ENCODE data around the gene TNFRSF13B.

Gene TNFRSF13B

DNA sequence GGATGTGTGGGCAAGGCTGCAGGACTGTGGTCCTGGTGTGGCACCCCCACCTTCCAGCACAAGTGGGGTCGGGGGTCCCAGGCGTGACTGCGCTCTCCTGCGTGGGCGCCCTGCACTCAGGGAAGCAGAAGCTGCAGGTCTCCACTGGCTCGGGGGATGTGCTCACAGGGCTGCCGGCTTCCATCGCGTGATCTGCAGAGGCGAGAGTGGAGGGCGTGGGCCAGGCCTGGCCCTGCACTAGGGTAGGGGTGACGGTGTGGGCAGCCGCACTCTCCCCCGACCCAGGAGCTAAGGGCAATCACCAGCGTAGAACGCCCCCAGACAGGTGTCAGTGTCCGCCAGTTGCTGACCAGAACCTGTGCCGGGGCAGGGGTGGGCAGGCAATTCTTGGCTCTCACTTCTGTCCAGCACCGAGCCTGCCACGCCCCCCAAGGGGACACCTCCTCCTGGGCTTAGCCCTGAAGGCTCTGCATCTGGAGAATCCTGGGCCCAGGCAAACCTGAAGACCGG, 32.3 kb downstream of the TNFRSF13B start:
- peaks cover 5% of the 10 kb centered on the region for H3K4me1 ChIP-seq (ENCODE audit: insufficient read depth, low read length, severe bottlenecking)
- H3K4me3 ChIP-seq (ENCODE audit: low read depth, low read length, poor library complexity, severe bottlenecking) = no peak overlapping the region
- H3K4me2 ChIP-seq (ENCODE audit: low read length) = no peak overlapping the region
- H3K36me3 ChIP-seq (ENCODE audit: insufficient read depth, low read length) = peaks cover 8% of the 10 kb centered on the region
- no peaks in the 10 kb centered on the region for H3K9me3 ChIP-seq (ENCODE audit: low read length)
- no peaks in the 10 kb centered on the region for H3F3A ChIP-seq (ENCODE audit: insufficient read depth, low read length)
- no peaks in the 10 kb centered on the region for H4K20me1 ChIP-seq (ENCODE audit: insufficient read depth, low read length)
- H3K27me3 ChIP-seq (ENCODE audit: insufficient read depth, low read length) = no peaks in the 10 kb centered on the region
- TF ChIP-seq CTCF (IDR thresholded peaks at IDR 0.05; ENCODE audit: low read length) = no peak
- TF ChIP-seq EZH2 (IDR thresholded peaks at IDR 0.05; ENCODE audit: borderline replicate concordance, low read length) = no peak
- no peak overlapping the region for H3K9ac ChIP-seq (ENCODE audit: low read length)
- no peaks in the 10 kb centered on the region for H3K79me2 ChIP-seq (ENCODE audit: insufficient read depth, low read length)
- no peak overlapping the region for H3K27ac ChIP-seq (ENCODE audit: low read depth, low read length, poor library complexity, severe bottlenecking)
- no peak overlapping the region for H2AFZ ChIP-seq (ENCODE audit: low read length)
- H3K9me2 ChIP-seq (ENCODE audit: low read depth, low read length) = no peaks in the 10 kb centered on the region

DNA sequence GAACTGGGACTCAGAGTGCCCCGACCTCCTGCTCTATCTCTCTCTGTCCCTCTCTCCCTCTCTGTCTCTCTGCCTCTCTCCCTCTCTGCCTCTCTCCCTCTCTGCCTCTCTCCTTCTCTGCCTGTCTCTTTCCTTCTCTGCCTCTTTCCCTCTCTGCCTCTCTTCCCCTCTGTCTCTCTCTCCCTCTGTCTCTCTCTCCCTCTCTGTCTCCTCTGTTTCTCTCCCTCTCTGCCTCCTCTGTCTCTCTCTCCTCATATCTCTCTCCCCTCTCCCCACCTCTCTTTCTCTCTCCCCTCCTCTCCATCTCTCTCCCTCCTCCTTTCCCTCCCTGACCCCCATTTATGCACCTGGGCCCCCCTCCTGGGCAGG, 32.7 kb downstream of the TNFRSF13B start:
- no peaks in the 10 kb centered on the region for H3K27me3 ChIP-seq (ENCODE audit: insufficient read depth, low read length)
- H3K9me2 ChIP-seq (ENCODE audit: low read depth, low read length) = no peaks in the 10 kb centered on the region
- H3K4me3 ChIP-seq (ENCODE audit: low read depth, low read length, poor library complexity, severe bottlenecking) = no peak overlapping the region
- TF ChIP-seq EZH2 (IDR thresholded peaks at IDR 0.05; ENCODE audit: borderline replicate concordance, low read length) = no peak
- TF ChIP-seq CTCF (IDR thresholded peaks at IDR 0.05; ENCODE audit: low read length) = no peak
- no peak overlapping the region for H3K4me2 ChIP-seq (ENCODE audit: low read length)
- H3K79me2 ChIP-seq (ENCODE audit: insufficient read depth, low read length) = no peaks in the 10 kb centered on the region
- peaks cover 5% of the 10 kb centered on the region for H3K4me1 ChIP-seq (ENCODE audit: insufficient read depth, low read length, severe bottlenecking)
- H2AFZ ChIP-seq (ENCODE audit: low read length) = no peak overlapping the region
- H3K36me3 ChIP-seq (ENCODE audit: insufficient read depth, low read length) = peaks cover 8% of the 10 kb centered on the region
- no peaks in the 10 kb centered on the region for H4K20me1 ChIP-seq (ENCODE audit: insufficient read depth, low read length)
- no peaks in the 10 kb centered on the region for H3F3A ChIP-seq (ENCODE audit: insufficient read depth, low read length)
- no peak overlapping the region for H3K27ac ChIP-seq (ENCODE audit: low read depth, low read length, poor library complexity, severe bottlenecking)
- H3K9ac ChIP-seq (ENCODE audit: low read length) = no peak overlapping the region
- no peaks in the 10 kb centered on the region for H3K9me3 ChIP-seq (ENCODE audit: low read length)

GRCh38 chr17:16938496-16939207, 33.3 kb downstream of the TNFRSF13B start:
- Histone ChIP-seq H4K20me1 (ENCODE audit: insufficient read depth, low read length) (no peaks in the 10 kb centered on the region), H3K9me3 (ENCODE audit: low read length) (no peaks in the 10 kb centered on the region), H3K27me3 (ENCODE audit: insufficient read depth, low read length) (no peaks in the 10 kb centered on the region), H3K4me2 (ENCODE audit: low read length) (no peak overlapping the region), H3K9ac (ENCODE audit: low read length) (no peak overlapping the region), H2AFZ (ENCODE audit: low read length) (no peak overlapping the region), H3K9me2 (ENCODE audit: low read depth, low read length) (no peaks in the 10 kb centered on the region), H3K36me3 (ENCODE audit: insufficient read depth, low read length) (peaks cover 8% of the 10 kb centered on the region), H3K79me2 (ENCODE audit: insufficient read depth, low read length) (no peaks in the 10 kb centered on the region), H3K27ac (ENCODE audit: low read depth, low read length, poor library complexity, severe bottlenecking) (no peak overlapping the region), H3K4me1 (ENCODE audit: insufficient read depth, low read length, severe bottlenecking) (no peaks in the 10 kb centered on the region), H3K4me3 (ENCODE audit: low read depth, low read length, poor library complexity, severe bottlenecking) (no peak overlapping the region), H3F3A (ENCODE audit: insufficient read depth, low read length) (no peaks in the 10 kb centered on the region)
- TF ChIP-seq EZH2 (IDR thresholded peaks at IDR 0.05; ENCODE audit: borderline replicate concordance, low read length) (no peak), CTCF (IDR thresholded peaks at IDR 0.05; ENCODE audit: low read length) (no peak)
